GM19023 (cell line): Measurements from ENCODE around the gene SH3GL2.

Experiments
- ATAC-seq: cut with Tn5 transposase; IDR thresholded peaks from one replicate; pipeline ENCODE4 v1.9.1; 2021; ENCODE audit warnings: mild to moderate bottlenecking, moderate library complexity; ENCODE audit not compliant: unreplicated experiment

Gene SH3GL2

GRCh38 chr9:17609312-17610005, 30.6 kb downstream of the SH3GL2 start:
- ATAC-seq = no peak

GRCh38 chr9:17611342-17611741, 32.5 kb downstream of the SH3GL2 start:
- no peak for ATAC-seq

DNA sequence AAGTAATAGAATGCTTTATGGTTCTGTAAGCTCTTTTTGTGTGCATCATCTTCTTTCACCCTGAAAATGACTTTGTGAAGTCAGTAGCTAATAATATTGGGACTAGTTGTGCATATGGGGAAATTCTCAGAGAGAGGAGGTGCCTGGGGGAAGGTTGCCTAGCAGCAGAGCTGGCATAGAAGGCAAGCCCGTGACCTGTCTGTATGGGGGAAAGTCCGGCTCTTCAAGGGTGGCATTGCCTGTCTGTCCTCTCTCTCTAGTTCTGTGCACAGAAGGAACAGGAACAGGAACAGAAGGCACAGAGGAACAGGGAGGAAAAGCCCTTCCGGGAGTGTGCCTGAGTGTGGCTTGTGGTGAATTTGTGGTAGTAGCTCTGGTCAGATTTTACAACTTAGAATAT, 33.1 kb downstream of the SH3GL2 start:
- ATAC-seq = no peak

- ATAC-seq = no peak
These were observed 34.9 kb downstream of the SH3GL2 start for GRCh38 chr9:17613758-17614157.

DNA sequence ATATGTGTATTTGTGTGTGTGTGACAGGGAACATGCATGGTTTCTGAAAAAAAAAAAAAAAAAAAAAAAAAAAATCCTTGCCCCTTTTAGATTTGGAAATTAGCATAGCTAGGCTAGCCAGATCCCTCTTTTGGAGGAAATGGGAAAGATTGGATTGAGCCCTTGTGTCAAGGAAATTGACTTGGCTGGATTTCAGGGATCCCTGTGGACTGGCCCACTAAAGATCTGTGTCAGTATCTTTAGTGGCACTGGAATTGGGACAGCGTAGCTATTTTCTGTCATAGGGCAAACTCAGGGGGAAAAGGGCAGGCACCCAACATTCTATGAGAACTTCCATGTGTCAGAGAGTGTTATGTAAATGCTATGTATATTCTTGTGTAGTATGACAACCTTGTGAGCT, 35.4 kb downstream of the SH3GL2 start:
- ATAC-seq = no peak

DNA sequence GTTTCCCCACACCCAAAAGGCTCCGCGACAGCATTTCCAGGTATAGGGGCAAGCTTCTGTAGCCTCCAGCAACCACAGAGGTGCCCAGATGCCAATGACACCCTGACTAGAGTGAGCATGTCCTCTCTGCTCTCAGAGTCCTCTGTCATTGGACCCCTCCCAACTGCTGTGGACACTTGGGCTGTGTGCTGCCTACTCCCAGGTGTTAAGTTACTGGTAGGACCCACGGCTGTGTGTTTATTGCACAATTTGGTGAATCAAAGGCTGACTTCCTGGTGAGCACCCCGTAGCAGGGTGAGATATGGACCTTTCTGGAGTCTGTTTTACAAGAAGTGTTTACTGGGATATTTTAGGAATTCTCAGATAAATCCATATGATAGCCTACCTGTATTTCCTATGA, 36.0 kb downstream of the SH3GL2 start:
- no peak for ATAC-seq

- ATAC-seq = no peak
These were observed 43.3 kb downstream of the SH3GL2 start for GRCh38 chr9:17622141-17622540.

- ATAC-seq = no peak
These were observed 43.9 kb downstream of the SH3GL2 start for GRCh38 chr9:17622749-17623148.

- no peak for ATAC-seq
These were observed 45.1 kb downstream of the SH3GL2 start for GRCh38 chr9:17623965-17624364.

DNA sequence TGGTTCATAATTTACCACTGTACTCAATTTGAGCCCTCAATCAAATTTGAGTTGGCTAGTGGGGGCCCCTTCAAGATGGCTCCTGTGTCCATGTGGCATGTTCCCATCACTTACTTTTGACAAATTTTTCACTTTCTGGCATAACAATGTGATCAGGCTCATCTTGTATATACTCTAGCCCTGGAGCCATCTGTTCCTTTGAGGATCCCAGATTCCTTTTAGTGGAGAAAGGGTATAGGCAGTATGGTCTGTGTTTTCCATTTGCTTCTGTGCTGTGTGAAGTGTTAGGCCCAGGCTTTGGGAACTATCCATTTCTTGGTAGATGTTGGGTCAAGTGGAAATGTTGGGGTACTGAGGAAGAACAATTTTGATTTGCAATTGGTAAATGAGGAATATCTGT, 45.7 kb downstream of the SH3GL2 start:
- no peak for ATAC-seq

DNA sequence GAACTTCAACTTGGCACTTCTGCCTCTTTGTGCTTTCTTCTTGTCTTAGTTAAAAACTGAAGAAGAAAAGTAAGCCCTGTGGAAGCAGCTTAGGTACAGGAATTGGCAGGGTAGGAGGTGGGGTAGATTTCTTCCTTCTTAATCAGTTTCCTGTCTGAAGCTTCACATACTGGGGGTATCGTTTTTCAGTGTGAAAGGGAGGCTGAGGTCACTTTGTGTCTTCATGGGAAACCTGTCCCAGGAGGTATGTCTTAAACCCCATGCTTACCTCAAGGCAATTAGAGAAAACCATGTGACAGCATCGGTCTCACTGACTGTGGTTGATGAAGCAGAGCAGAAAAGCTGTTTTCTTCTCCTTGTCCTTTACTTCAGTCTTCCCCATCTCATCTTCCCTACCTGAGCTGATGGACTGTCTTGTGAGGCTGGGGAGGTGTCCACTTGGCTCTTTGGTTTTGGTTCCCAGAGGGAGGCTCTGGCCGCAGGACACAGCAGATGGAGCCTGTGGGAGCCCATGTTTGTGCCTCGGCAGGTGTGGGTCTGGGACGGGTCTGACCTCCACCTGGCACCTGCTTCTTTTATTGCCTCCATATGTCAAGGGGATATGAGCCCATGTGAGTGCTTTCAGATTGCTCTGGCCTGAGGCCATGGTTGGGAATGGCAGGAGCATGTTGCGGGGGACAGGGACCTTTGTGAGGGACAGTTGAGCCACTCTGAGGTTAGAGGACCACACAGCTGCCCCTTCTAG, 47.0 kb downstream of the SH3GL2 start:
- ATAC-seq = no peak

DNA sequence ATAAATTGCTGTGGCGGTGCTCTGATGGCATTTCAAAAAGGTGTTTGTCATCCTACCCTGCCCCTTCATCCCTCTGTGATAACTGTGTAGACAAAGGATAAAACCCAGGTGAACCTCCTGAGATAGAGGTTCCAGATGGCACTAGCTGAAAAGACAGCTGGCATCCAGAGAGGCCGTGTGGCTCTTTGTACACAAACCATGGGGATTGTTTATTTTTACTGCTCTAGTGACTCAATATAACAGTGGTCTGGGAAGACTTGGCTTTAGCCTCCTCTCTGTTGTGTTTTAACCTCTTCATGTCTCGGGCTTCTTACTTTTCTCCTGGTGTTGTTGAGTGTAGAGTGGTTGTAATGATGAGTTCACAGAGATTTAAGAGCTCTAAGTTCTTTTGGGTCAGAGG, 48.8 kb downstream of the SH3GL2 start:
- no peak for ATAC-seq

- no peak for ATAC-seq
These were observed 49.8 kb downstream of the SH3GL2 start for GRCh38 chr9:17628624-17629023.

GRCh38 chr9:17630531-17630949, 51.7 kb downstream of the SH3GL2 start:
- ATAC-seq = no peak

GRCh38 chr9:17631396-17631795, 52.5 kb downstream of the SH3GL2 start:
- ATAC-seq = no peak

- ATAC-seq = no peak
These were observed 54.1 kb downstream of the SH3GL2 start for GRCh38 chr9:17632994-17633393.

DNA sequence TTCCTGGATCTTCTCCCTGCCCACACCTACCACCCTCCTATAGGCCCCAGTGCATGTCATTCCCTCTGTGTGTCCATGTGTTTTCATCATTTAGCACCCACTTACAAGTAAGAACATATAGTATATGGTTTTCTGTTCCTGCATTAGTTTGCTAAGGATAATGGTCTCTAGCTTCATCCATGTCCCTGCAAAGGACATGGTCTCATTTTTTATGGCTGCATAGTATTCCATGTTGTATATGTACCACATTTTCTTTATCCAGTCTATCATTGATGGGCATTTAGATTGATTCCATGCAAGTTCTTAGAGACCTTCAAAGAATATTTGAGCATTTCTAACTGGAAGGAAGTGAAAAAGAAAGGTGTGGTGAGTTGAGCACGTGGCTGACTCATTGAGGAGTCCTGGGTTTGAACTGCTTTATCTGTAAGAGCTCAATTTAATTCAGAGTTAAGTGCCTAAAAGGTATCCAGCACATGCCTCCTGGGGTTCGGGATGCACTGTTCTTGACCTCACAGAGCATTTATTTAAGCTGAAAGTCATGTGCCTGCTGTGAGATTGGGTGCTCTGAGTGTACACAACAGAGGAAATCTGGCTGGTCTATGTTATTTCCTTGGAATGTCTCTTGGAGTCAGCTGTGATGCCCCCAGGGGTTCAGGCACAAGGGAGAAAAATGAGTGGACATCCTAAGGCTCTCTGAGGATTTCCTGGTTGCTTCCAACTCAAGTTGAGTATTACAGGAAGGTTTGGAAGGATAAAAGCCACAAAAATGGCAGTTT, 56.4 kb downstream of the SH3GL2 start:
- ATAC-seq = no peak

DNA sequence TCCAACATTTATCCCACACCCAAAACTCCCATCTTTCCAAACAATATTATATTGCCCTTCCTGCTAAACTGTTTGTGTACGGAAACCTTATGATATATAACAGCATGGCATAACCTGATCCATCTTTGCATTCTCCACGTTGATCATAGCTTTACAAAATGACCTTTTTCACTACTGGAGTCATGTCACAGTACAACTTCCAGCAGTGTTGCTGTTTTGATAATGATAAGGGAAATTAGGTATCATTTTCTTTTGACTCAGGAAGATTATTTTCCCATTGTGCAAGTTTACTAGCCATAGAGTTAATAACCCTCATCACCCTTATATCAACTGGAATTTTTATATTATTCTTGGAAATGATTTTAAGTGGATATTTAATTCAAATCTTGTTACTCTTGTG, 57.5 kb downstream of the SH3GL2 start:
- no peak for ATAC-seq

DNA sequence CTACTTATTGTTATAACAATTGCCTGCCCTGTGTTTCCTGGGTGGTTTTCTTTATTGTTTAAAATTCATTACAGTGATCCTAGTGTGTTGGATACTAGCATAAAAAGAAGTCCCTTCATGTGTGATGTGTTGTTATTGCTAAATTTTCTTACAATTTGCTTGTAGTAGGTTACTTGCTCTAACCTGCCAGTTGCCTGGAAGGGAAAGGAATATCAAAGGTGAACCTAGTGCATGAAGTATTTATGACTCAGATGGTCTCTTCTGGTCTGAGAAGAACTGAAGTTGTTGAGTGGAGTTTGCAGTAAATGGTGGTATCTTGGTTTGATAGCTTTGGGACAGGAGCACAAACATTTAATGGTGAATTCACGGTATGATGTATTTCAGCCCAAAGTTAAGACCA, 58.0 kb downstream of the SH3GL2 start:
- ATAC-seq = no peak

DNA sequence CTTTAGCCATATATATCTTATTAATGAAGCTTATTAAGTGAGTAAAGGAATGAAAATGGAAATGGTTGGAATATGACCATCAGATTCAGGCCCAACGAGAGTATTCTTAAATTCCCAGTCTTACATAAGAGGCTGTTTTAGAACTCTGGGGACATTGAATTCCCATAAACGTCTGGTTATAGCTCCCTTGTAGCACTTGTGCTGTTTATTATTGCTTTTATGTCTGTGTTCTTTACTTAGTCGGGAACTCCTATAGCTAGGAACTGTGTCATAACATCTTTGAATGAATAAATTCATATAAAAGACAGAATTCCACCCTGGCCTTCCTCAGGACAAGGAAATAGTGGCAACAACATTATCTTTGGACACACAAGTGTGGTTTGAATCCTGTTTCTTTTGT, 58.4 kb downstream of the SH3GL2 start:
- no peak for ATAC-seq

GRCh38 chr9:17648516-17648915, 69.7 kb downstream of the SH3GL2 start:
- ATAC-seq = no peak

- ATAC-seq = no peak
These were observed 72.9 kb downstream of the SH3GL2 start for GRCh38 chr9:17651725-17652124.
